Kasumi-1 (cell line): ENCODE data around the gene NEUROD2.
"Not testable (repeated sequence)": the region's sequence is repeated elsewhere in the genome, so short reads cannot be mapped to it uniquely, and the experiment has no call there.

Experiments used
- DNase-seq, 2 experiments: peaks; one replicate each; lab custom pipeline; 2025; lab: John Stamatoyannopoulos, UW

Gene NEUROD2

DNA sequence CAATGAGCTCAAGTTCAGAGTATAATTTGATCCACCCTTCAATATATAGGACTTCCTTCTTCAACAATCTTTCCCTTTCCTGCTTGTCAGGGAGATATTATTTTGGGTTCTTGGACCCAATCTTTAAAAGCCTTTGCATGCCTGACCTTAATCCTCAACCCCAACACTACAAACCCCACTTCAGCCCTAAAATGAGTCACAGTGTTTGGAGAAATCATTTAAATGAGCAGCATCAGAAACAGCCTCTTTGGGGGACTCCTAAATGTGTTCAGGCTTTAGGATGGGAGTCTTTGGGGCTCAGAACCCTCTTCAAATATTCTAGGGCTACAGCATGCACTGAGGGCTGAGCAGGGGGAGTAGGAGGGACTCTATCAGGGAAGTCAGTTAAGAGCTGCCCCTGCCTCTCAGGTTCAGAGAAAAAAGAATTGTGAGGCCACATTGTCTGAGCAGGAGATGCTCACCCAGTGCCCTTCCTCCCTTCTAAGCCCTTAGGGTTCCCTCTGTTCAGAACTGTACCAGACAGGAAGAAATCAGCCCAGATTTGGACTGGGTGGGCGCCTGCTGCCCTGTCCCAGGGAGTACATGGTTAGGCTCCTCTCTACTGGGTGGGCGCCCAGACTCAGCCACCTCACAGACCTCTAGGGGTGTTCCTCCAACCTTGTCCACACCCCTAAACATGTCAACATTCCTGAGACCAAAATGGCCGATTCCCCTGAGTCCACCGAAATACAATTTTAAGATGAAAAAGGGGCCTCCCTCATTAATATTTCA is 5.0 kb downstream of the NEUROD2 start:
- DNase-seq, result no peak

DNA sequence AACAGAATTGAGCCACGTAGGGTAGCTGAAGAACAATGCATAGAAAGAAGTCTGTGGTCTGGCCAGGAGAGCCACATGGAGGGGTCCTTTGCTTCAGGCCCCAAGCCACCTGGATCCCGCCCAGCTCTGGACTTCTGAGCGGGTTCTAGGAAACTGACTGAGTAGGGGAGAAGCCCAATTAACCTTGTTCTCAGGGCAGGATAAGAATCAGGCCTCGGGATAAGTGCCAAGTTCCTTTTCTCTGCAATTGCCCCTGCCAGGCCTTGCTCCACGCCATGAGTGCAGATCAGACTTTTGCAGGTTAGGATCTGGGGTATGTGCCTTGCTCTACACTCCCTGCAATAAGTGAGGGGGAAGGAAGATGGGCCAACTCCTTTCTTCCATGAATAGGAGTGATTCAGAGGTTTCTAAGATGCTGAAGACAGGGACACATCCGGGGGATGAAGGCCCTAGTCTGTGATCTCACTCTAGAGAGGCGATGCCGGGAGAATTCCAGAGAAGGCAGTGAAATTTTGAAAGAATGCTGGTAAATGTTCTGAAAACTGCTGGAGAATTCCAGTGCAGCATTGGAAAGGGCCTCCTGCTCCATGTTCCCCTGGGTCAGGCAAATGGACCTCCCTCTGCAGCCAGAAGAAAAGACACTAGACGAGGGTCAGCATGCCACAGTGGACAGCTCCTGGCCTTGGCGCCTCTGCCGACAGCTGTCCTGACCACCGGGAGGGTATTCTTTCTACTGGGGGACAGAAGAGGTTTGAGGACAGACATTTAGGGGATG is 5.8 kb downstream of the NEUROD2 start:
- DNase-seq, result no peak

DNA sequence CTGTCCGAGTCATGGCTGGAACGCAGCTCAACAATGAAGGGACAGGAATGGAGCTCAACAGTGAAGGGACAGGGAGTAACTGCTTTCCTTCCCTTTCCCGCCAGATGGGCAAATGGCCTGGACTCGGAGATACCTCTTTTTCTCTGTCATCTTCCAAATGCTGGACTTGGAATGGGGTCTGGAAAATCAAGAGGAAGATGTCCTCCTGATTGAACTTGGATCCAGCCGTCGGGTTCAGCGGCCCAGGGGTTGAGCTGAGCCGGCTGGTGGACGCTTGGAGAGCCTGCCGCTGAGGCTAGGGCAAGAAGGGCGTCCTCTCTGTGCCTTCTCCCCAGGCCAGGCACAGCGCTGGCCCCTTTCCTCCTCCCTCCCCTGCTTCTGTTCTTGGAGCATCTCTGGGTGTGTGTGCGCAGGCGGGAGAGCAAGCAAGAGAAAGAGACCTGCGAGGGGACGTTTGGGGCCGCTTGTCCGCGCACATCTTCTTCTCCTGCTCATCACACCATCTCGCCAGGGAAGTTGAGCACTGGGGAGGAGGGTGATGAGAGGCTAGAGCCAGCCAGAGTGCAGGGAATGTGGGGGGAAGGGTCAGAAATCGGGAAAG is 6.6 kb downstream of the NEUROD2 start:
- DNase-seq, result no peak

DNA sequence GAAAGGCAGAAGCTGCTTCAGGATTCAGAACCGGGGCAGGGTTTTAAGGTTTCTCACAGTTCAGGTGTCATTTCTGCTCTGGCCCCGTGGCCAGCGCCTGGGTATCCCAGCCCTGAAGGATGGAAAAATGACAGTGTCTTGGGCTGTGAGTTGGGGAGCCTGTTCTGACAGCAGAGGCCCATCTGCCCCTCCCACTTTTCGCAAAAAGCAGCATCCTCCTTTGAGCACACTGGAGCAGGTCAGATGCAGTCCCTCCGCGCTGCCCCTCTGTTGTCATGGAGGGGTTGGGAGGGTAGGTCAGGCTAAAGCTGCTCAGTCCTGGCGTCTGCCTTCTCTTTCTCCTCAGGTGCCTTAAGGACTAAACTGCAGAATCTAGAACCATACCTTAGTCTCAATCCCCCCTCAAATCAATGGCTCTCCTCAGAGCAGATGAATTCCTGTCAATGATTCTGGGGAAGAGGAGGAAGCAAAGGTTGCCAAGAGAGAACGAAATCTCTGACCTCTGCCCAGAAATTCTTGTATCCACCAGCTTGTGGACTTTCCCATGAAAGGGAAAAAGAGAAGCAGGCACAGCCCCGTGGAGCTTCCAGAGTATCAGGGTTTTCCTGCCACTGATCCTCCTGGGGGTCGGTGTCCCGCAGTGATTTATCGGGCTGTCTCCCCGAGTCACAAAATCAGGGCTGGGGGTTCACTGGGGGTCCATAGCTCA is 7.3 kb downstream of the NEUROD2 start:
- DNase-seq, result no peak

DNA sequence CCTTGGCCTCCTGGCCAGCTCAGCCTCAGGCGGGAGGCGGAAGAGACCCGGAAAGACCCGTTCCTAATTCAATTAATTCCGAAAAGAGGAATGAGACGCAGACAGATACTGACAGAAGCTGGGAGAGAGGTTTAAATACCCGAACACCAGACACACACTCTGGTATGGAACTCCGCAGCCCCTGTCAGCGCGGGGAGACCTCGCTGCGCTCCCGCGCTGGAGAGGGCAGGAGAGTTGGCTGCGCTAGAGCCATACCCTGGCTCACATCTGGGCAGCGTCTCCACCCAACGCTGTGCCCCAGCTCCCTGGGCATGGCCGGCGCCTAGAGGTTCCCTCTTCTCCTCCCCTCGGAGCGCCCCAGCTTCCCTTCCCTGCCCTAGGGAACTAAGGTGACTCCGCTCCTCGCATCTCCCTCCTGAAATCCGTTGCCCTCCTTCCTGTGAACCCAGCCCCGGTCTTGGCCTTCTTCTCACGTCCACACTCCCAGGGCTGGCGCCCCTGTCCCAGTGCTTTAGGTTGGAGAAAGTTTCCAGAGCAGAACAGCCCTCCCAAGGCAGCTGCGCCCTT is 8.0 kb downstream of the NEUROD2 start:
- no peak for DNase-seq

DNA sequence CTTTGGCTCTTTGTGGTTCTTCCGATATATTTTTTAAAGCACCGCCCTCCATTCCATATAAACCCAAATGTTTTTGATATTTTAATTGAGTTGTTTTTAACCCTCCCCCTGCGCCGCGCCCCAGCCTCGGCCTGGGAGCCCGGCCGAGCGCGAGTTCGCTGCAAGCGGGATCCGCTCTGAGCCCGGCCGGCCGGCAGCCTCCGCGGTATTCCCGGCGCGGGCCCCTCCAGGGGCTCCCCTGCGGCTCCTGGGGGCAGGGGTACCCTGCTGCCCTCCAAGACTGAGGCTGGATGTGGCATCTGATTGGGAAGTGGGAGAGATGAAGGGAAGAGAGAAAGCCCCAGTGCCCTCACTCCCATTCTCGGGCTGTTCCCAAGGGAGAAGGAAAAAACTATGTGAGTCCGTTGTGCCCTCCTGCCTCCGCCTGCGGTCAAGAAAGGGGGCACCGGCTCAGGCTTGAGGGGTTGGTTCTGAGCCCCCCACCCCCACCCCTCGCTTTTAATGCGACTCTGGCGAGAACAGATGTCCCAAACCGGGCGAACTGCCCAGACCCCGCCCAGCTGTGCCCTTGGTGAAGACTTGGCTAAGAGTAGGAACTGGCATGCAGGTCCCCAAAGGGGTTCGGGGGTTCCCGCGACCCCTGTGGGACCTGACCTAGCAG is 8.6 kb downstream of the NEUROD2 start:
- no peak for DNase-seq

DNA sequence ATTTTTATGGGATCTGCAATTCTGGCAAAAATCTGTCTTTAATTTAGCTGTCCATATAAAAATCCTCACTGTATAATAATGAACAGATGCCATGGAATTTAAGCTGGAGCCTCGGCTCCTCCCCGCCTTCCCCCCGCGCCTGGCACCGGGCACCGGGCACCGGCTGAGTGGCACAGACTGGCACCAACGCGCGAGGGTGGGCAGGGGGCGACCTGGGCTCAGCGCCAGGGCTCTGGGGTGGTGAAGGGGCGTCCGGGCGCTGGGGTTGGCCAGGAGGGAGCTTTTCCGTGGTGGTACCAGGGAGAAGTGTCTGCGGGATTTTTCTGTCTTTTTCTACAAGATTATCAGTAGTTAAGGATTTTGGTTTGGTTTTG is 9.1 kb downstream of the NEUROD2 start:
- no peak for DNase-seq

DNA sequence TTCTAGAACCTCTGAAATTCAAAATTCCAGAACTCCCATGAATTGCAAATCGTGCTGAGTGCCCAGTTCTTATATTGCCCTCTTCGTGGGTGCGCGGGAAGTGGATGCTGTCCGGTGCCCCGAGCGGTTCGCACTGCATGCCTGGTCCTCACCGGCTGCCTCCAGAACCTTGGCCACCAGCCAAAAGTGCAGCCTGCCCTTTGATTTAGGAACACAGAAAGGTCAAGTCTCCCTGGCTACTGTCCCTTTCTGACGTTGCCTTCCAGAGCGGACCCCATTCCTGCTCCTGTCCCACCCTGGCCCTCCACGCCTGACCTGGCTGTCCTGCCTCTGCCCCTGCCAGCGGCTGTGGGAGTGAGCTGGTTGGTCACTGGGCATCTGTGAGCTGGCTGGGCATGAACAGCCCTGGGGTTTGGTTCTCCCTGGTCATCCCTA is 9.7 kb downstream of the NEUROD2 start:
- no peak for DNase-seq

DNA sequence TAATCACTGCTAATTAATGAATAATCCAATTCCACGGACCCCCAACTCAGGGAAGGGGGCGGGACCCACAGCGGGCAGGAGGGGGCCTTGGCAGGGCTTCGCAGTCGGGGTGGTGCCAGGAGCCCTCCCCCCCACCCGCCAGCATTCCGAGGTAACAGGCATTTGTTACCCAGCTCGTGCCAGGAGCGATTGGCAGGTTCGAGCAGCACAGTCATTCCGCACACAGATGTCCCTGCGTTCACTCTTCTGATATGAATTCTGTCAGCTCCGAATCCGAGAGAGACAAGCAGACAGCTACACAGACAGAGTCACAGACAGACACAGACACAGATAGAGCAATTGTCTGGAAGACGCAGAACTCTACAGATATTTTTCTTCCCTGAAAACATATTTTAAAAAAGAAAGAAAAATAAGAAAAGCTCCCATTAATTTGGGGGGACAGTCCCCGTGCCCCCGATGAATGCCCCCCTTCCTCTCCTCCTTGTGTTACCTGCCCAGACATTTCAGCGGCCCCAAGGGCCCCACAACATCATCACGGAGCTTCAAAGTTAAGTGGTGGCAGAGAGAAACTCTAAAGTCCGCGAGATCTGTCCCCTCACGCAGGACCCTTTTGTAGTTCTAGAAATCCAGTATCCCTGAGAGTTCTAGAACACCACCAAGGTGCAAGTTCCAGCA is 10.2 kb downstream of the NEUROD2 start:
- DNase-seq, result no peak

DNA sequence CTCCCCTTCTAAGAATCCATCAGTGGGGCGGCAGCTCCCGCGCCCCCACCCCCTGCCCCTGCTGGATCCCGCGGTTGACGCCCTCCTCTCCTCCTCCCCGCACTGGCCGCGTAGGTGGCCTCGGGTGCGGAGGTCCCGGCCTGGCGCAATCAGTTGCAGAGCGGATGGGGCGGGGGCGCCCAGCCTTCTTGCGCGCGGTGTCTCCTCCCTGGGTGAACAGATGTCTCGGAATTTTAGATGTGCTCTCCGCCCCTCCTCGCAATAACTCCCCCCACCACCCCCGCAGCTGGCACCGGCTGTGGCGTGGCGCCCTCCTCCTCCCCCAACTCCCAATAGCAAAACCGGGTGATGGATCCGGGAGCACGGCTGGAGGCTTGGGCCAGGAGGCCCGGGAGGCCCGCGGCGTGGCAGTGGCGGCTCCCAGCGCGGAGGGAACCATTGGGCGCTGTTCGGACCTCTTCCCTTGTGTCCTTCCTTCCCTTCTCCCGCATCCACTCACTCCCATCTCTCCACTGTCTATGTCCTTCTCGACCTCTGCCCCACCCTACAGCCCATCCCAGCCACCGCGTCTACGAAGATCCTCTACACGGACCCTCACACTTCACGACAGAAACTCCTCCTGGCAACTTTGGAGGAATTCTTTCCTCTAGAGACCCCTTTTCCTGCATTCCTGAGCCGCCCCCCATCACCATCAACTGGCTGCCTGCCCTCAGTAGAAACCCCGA is 11.0 kb downstream of the NEUROD2 start:
- no peak for DNase-seq

DNA sequence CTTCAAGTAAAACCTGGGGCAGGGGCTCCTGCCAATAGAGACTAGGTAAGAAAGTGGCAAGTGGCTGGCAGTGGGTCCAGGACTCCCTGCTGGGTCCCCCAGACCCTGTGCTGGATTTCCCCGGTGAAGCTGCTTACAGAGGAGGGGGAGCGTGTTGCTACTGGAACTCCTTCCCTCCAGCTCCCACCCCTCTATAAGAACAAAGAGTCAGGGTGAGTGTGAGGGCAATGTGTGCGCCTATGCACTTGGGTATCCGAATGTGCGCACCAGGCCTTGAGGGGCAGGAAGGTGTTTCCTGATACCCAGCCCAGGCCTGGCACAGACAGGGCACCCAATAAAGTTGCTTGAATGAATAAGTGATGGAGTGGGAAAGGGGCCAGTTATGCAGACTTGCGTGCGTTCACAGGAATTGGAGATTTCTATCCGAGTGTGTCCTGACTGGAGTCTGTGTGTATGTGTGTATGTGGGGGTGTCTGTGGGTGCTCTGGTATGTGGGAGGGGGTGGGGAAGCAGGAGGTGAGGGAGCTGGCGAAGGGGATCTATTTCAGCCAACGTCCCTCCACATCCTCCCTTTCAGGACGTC is 11.7 kb downstream of the NEUROD2 start:
- DNase-seq, result no peak

DNA sequence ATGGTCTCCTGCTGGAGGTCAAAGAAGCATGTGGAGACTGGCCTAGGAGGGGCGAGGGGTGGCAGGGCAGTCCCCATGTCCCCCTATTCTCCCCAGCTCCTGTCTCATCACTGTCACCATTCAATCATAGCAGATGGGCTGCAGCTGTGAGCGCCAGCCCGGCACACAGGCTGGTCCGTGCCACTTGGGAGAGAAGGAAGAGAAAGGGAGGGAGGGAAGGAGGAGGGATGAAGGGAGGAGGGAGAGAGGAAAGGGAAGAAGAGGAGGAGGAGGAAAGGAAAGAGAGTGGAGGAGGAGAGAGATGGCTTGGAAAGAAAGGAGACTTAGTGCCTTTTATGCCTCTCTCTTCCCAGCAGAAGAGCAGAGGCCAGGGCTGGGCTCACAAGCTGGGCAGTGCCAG is 12.4 kb downstream of the NEUROD2 start:
- DNase-seq, result no peak

DNA sequence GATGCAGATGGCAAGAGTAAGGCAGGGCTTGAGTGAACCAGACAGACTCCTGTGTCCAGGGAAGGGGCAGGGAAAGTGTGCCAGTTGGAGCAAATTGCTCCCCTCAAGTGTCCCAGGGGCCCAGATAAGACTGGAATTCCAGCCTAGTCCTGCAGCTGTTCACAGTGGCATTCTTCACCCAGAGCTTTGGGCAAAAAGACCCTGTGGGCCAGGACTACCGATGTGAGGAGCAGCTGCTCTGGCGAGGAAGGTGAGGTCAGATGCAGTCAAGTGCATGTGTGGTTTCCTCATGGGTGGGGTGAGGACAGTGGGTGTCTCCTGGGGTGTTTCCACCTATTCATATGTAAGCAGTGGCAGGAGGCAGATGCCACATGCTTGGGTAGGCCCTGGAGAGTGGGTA is 14.3 kb downstream of the NEUROD2 start:
- no peak for DNase-seq

DNA sequence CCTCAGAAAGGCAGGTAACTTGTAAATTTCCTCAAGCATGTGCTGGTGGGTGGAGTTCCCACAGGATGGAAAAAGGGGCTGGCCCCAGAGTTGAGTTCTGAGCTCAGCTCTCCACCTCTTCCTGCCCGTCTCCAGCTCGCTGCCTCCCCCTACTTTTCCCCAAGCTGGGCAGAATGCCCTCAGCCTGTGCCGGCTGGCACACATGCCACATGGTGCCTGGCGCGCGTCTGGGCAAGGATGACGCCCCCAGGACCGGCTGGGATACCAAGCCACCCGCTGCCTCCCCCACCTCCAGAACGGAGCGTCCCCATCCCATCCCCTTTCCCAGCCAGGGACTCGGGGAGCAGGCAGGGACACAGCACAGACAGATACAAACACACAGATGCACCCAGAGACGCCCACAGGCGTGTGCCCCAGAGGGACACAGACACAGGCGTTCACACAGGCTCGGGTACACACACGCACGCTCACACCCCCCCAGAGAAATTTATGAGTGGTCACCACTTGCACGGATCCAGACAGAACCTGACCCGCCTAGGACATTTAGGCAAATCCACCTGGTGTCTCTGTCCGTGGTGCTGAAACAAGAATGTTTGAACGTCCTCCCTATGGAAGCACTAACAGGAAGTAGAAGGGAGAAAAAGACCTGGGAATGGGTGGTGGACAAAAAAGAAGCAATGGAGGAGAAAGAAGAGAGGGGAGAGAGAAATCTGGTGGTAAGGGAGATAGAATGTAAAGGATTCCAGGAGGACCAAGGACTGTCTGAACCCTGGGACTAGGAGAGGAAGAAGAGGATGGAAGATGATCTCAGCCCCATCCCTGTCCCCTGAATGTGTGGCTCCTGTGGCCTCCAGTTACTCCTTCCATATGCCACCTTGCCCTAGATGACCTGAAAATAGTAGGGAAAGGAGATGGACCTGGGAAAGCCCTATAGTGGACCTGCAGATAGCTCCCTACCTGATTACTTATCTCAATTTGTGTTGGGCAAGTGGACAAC is 15.5 kb downstream of the NEUROD2 start:
- DNase-seq, result no peak

DNA sequence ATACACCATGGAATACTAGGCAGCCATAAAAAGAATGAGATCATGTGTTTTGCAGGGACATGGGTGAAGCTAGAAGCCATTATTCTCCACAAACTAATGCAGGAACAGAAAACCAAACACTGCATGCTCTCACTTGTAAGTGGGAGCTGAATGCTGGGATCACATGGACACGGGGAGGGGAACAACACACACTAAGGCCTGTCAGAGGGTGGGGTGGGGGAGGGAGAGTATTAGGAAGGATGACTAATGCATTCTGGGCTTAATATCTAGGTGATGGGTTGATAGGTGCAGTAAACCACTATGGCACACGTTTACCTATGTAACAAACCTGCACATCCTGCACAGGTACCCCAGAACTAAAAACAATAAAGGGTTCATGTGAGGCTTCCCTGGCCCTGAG is 17.5 kb downstream of the NEUROD2 start:
- not testable (repeated sequence) for DNase-seq

DNA sequence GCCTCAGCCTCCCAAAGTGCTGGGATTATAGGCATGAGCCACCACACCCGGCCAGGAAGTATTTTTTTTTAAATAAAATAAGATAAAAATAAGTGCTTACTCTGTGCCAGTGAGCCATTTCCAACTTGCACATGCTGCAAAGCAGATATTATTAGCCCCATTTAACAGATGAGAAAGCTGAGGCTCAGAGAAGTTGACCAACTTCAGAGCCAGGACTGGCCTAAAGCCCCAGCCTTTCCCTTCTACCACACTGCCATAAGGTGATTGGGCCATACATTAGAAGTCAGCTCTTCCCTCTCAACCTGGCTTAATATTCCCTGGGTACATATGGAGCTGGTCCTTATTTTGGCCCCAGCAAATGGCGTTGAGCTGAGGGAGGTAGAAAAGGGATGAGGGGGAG is 25.1 kb downstream of the NEUROD2 start:
- no peak for DNase-seq

DNA sequence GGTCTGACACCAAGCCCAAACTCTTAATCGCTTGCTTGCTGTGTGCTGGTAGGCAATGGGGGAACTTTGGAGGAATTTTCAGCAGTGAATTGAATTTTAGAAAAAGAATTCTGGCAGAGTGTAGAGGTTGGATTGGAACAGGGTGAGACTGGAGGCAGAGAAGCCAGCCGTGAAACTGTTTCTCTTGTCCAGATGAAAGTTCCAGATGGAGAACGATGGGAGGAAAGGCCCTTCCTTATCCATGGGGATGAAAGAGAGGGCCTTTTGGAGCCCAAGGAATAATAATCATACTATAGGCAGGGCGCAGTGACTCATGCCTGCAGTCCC is 26.0 kb downstream of the NEUROD2 start:
- DNase-seq, result no peak

DNA sequence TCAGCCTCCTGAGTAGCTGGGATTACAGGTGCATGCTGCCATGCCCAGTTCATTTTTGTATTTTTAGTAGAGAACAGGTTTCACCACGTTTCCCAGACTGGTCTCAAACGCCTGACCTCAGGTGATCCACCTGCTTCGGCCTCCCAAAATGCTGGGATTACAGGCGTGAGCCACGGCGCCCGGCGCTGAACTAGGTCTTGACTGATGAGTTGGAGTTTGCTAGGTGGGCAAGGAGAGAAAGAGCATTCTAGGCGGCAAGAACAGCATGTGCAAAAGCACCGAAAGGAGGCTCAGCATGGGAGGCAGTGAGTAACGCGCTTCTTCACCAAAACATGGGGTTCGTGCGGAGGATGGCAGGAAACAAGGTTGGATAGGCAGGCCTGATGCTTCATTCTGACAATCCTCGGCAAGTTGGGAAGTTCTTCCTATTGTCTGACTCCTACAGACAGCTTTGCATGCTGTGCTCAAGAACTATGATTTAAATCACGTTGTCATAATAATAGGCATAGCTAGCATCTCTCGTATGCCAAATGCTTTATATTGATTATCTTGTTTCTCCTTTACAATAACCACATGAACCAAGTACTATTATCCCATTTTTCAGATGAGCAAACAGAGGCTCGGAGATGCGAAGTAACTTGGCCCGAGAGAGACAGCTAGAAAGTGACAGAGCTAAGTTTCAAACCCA is 26.5 kb downstream of the NEUROD2 start:
- no peak for DNase-seq
